ENCODE results near the gene COL8A2. TPM values are rescaled to one million over a fixed set of nuclear protein-coding genes. Genes with fewer than 3 reads are reported as not detected.

Gene COL8A2
- total and polyA plus RNA-seq, 8 donors: 0.43 to 8.4 (median 0.96) TPM

GRCh38 chr1:36080236-36080635, 44.8 kb downstream of the COL8A2 start:
- intact Hi-C loops (cut with DNase I): no loop called here
- Histone ChIP-seq H3K4me1 (peaks cover 0 to 12% of the 10 kb centered on the region in 2 donors), H3K4me3 (no peak overlapping the region), H3K27me3 (peaks cover 0 to 22% of the 10 kb centered on the region in 2 donors), H3K36me3 (no peaks in the 10 kb centered on the region), H3K27ac (no peak overlapping the region), H3K9me3 (no peaks in the 10 kb centered on the region)
- ATAC-seq (no peak), DNase-seq (no peak)
- no peak for TF ChIP-seq CTCF (IDR thresholded peaks at IDR 0.05)

GRCh38 chr1:36076979-36077573, 47.9 kb downstream of the COL8A2 start:
- DNase-seq (no peak), ATAC-seq (no peak)
- Histone ChIP-seq H3K36me3 (no peaks in the 10 kb centered on the region), H3K9me3 (no peaks in the 10 kb centered on the region), H3K4me1 (no peaks in the 10 kb centered on the region), H3K4me3 (no peak overlapping the region), H3K27me3 (no peaks in the 10 kb centered on the region), H3K27ac (no peak overlapping the region)
- no peak for TF ChIP-seq CTCF (IDR thresholded peaks at IDR 0.05)
- intact Hi-C loops (cut with DNase I): no loop called here

GRCh38 chr1:36070349-36070748, 54.7 kb downstream of the COL8A2 start:
- no peak for TF ChIP-seq CTCF (IDR thresholded peaks at IDR 0.05)
- H3K27ac ChIP-seq: no peak overlapping the region
- no peaks in the 10 kb centered on the region for H3K4me1 ChIP-seq
- intact Hi-C loops (cut with DNase I): no loop called here
- H3K9me3 ChIP-seq: peaks cover 0 to 4% of the 10 kb centered on the region in 2 donors
- H3K4me3 ChIP-seq: no peak overlapping the region
- ATAC-seq (no peak), DNase-seq (no peak)
- H3K27me3 ChIP-seq: no peaks in the 10 kb centered on the region
- H3K36me3 ChIP-seq: no peaks in the 10 kb centered on the region

- DNase-seq (no peak), ATAC-seq (no peak)
- Histone ChIP-seq H3K27ac (no peak overlapping the region), H3K9me3 (peaks cover 0 to 4% of the 10 kb centered on the region in 2 donors), H3K36me3 (peaks cover 0 to 3% of the 10 kb centered on the region in 2 donors), H3K4me1 (no peaks in the 10 kb centered on the region), H3K27me3 (no peaks in the 10 kb centered on the region), H3K4me3 (no peak overlapping the region)
- intact Hi-C loops (cut with DNase I): no loop called here
- TF ChIP-seq CTCF (IDR thresholded peaks at IDR 0.05): no peak
Measured at GRCh38 chr1:36068866-36069265, 56.2 kb downstream of the COL8A2 start.

- Histone ChIP-seq H3K4me1 (no peaks in the 10 kb centered on the region), H3K36me3 (peaks cover 0 to 4% of the 10 kb centered on the region in 2 donors), H3K9me3 (peaks cover 0 to 4% of the 10 kb centered on the region in 2 donors), H3K27me3 (no peaks in the 10 kb centered on the region), H3K4me3 (no peak overlapping the region), H3K27ac (no peak overlapping the region)
- DNase-seq: no peak
- TF ChIP-seq CTCF (IDR thresholded peaks at IDR 0.05): no peak
- intact Hi-C loops (cut with DNase I): no loop called here
- no peak for ATAC-seq
Measured at GRCh38 chr1:36067871-36068270, 57.2 kb downstream of the COL8A2 start.
